HEK293 (cell line): ENCODE data around the gene AKAP6.

Source experiments
- CTCF ChIA-PET: fragments of 350-600 bp; formaldehyde crosslinking; extraction: SDS; loops from one replicate; lab custom pipeline; 2021; ENCODE audit warnings: antibody characterized with exemption; lab: Yijun Ruan, JAX
- POLR2A ChIA-PET: fragments of 300-600 bp; formaldehyde crosslinking; extraction: SDS; loops from one replicate; lab custom pipeline; 2020; ENCODE audit warnings: antibody characterized with exemption, inconsistent platforms; lab: Yijun Ruan, JAX
- H3K27ac ChIP-seq: fragments of 200-500 bp; sonication (Bioruptor generic); 2 replicates; pipeline ENCODE4 v1.5.1; 2014; ENCODE audit warnings: low read depth, low read length, control low read depth, inconsistent platforms; ENCODE audit errors: extremely low read depth
- H3K36me3 ChIP-seq, 2 experiments: fragments of 200-500 bp in 1 of 2; sonication (Bioruptor generic) in 1 of 2; 1 replicate in 1 of 2; 2 replicates in 1 of 2; pipeline ENCODE4 v1.5.1; 2014 to 2017; ENCODE audit warnings: inconsistent platforms in 2 of 2, low read length in 2 of 2; ENCODE audit not compliant: control insufficient read depth in 2 of 2, insufficient read depth in 1 of 2
- H3K4me1 ChIP-seq: fragments of 200-500 bp; sonication (Bioruptor generic); 2 replicates; pipeline ENCODE4 v1.5.1; 2014; ENCODE audit warnings: mild to moderate bottlenecking, low read length, inconsistent platforms; ENCODE audit not compliant: control insufficient read depth, insufficient read depth
- H3K4me3 ChIP-seq: 2 replicates; pipeline ENCODE4 v1.5.1; 2011; ENCODE audit warnings: low read depth, mild to moderate bottlenecking, control low read depth, low read length, moderate library complexity
- H3K9me3 ChIP-seq: fragments of 200-500 bp; sonication (Bioruptor generic); 2 replicates; pipeline ENCODE4 v1.5.1; 2014; ENCODE audit warnings: low read depth, low read length, inconsistent platforms; ENCODE audit not compliant: control insufficient read depth, insufficient read depth
- CTCF ChIP-seq: fragments of 450-650 bp; formaldehyde crosslinking; IDR thresholded peaks from 2 replicates; pipeline ENCODE4 v1.5.1; 2016; ENCODE audit warnings: missing biosample characterization, missing genetic modification characterization
- EGR2 ChIP-seq: fragments of 450-650 bp; formaldehyde crosslinking; IDR thresholded peaks from 2 replicates; pipeline ENCODE4 v1.5.1; 2016; ENCODE audit warnings: low read depth, missing biosample characterization, missing genetic modification characterization
- KLF16 ChIP-seq: fragments of 450-650 bp; formaldehyde crosslinking; IDR thresholded peaks from 2 replicates; pipeline ENCODE4 v1.5.1; 2017; ENCODE audit warnings: missing biosample characterization, missing genetic modification characterization
- SP2 ChIP-seq: fragments of 450-650 bp; formaldehyde crosslinking; IDR thresholded peaks from 2 replicates; pipeline ENCODE4 v1.5.1; 2016; ENCODE audit warnings: missing biosample characterization, missing genetic modification characterization
- YY1 ChIP-seq: fragments of 450-650 bp; formaldehyde crosslinking; IDR thresholded peaks from 2 replicates; pipeline ENCODE4 v1.5.1; 2018; ENCODE audit warnings: missing biosample characterization, missing genetic modification characterization
- ZBTB21 ChIP-seq: fragments of 450-650 bp; formaldehyde crosslinking; IDR thresholded peaks from 2 replicates; pipeline ENCODE4 v1.5.1; 2017; ENCODE audit warnings: missing biosample characterization, missing genetic modification characterization
- ZFP41 ChIP-seq: fragments of 450-650 bp; formaldehyde crosslinking; IDR thresholded peaks from 2 replicates; pipeline ENCODE4 v1.5.1; 2016; ENCODE audit warnings: missing biosample characterization, missing genetic modification characterization, borderline replicate concordance
- ZNF324 ChIP-seq: fragments of 450-650 bp; formaldehyde crosslinking; IDR thresholded peaks from 2 replicates; pipeline ENCODE4 v1.5.1; 2016; ENCODE audit warnings: missing biosample characterization, missing genetic modification characterization
- ZNF341 ChIP-seq: fragments of 450-650 bp; formaldehyde crosslinking; IDR thresholded peaks from 2 replicates; pipeline ENCODE4; 2016; ENCODE audit warnings: low read depth, missing biosample characterization, missing genetic modification characterization
- ZNF501 ChIP-seq: fragments of 450-650 bp; formaldehyde crosslinking; IDR thresholded peaks from 2 replicates; pipeline ENCODE4 v1.5.1; 2016; ENCODE audit warnings: missing biosample characterization, missing genetic modification characterization
- ZNF521 ChIP-seq: fragments of 450-650 bp; formaldehyde crosslinking; IDR thresholded peaks from 2 replicates; pipeline ENCODE4 v1.5.1; 2017; ENCODE audit warnings: missing biosample characterization, mild to moderate bottlenecking, missing genetic modification characterization
- ZNF558 ChIP-seq: fragments of 450-650 bp; formaldehyde crosslinking; IDR thresholded peaks from 2 replicates; pipeline ENCODE4 v1.5.1; 2016; ENCODE audit warnings: missing biosample characterization, missing genetic modification characterization
- ZNF561 ChIP-seq: fragments of 450-650 bp; IDR thresholded peaks from 2 replicates; pipeline ENCODE4 v1.5.1; 2018; ENCODE audit warnings: missing biosample characterization, missing genetic modification characterization, borderline replicate concordance
- ZNF580 ChIP-seq: fragments of 450-650 bp; formaldehyde crosslinking; IDR thresholded peaks from 2 replicates; pipeline ENCODE4 v1.5.1; 2016; ENCODE audit warnings: missing biosample characterization, missing genetic modification characterization
- ZNF747 ChIP-seq: fragments of 450-650 bp; formaldehyde crosslinking; IDR thresholded peaks from 2 replicates; pipeline ENCODE4 v1.5.1; 2016; ENCODE audit warnings: missing biosample characterization, missing genetic modification characterization
- ZSCAN30 ChIP-seq: fragments of 450-650 bp; IDR thresholded peaks from 2 replicates; pipeline ENCODE4 v1.5.1; 2018; ENCODE audit warnings: missing biosample characterization, mild to moderate bottlenecking, missing genetic modification characterization, moderate library complexity
- ZSCAN4 ChIP-seq: fragments of 450-650 bp; formaldehyde crosslinking; IDR thresholded peaks from 2 replicates; pipeline ENCODE4 v1.5.1; 2017; ENCODE audit warnings: missing biosample characterization, missing genetic modification characterization
- TF ChIP-seq, protein P1 (sequence below): sonication (generic); formaldehyde crosslinking; IDR thresholded peaks from 2 replicates; pipeline ENCODE4 v1.8.1; 2022; ENCODE audit warnings: mild to moderate bottlenecking, moderate library complexity, missing genetic modification reagents
- TF ChIP-seq, protein P2 (sequence below): fragments of 450-650 bp; formaldehyde crosslinking; IDR thresholded peaks from 2 replicates; pipeline ENCODE4 v1.5.1; 2016; ENCODE audit warnings: missing biosample characterization, missing genetic modification characterization

Gene AKAP6

DNA sequence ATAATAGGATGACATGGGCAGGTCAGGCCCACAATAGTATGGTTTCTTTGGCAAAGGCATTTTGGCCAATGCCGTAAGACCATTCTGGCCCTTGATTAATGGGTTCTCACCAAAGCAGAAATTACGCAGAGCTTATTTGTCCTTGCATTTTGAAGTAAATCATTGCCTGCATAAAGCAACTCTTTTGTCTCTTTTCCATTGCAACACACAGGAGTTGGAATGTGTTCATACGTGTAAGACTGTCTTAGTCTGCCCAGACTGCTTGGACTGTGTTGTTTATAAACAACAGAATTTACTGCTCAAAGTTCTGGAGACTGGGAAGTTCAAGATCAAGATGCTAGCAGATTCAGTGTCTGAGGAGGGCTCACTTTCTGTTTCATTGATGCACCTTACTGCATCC, 506.8 kb downstream of the AKAP6 start:
- Histone ChIP-seq H3K9me3 (no peaks in the 10 kb centered on the region), H3K27ac (no peak overlapping the region), H3K4me3 (no peak overlapping the region), H3K4me1 (no peaks in the 10 kb centered on the region), H3K36me3 (no peaks in the 10 kb centered on the region)
- CTCF ChIA-PET = no interaction called here
- POLR2A ChIA-PET = no interaction called here
- TF ChIP-seq, protein P1, sequence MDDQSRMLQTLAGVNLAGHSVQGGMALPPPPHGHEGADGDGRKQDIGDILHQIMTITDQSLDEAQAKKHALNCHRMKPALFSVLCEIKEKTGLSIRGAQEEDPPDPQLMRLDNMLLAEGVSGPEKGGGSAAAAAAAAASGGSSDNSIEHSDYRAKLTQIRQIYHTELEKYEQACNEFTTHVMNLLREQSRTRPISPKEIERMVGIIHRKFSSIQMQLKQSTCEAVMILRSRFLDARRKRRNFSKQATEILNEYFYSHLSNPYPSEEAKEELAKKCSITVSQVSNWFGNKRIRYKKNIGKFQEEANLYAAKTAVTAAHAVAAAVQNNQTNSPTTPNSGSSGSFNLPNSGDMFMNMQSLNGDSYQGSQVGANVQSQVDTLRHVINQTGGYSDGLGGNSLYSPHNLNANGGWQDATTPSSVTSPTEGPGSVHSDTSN (CRISPR knock-in tag) = no peak
- TF ChIP-seq SP2 (tag by site-specific recombination) (no peak), ZNF561 (tag by site-specific recombination) (no peak), ZSCAN30 (tag by site-specific recombination) (no peak), KLF16 (tag by site-specific recombination) (no peak), ZNF341 (tag by site-specific recombination) (no peak), ZBTB21 (no peak), ZNF501 (tag by site-specific recombination) (no peak), ZNF521 (tag by site-specific recombination) (no peak), EGR2 (no peak), ZNF747 (tag by site-specific recombination) (no peak), CTCF (tag by site-specific recombination) (no peak), ZNF580 (tag by site-specific recombination) (no peak), ZNF558 (tag by site-specific recombination) (no peak)

GRCh38 chr14:32841698-32842097, 512.6 kb downstream of the AKAP6 start:
- no peak for TF ChIP-seq YY1
- no peak for TF ChIP-seq ZFP41 (tag by site-specific recombination)
- no peak for TF ChIP-seq ZSCAN4 (tag by site-specific recombination)
- TF ChIP-seq, protein P2, sequence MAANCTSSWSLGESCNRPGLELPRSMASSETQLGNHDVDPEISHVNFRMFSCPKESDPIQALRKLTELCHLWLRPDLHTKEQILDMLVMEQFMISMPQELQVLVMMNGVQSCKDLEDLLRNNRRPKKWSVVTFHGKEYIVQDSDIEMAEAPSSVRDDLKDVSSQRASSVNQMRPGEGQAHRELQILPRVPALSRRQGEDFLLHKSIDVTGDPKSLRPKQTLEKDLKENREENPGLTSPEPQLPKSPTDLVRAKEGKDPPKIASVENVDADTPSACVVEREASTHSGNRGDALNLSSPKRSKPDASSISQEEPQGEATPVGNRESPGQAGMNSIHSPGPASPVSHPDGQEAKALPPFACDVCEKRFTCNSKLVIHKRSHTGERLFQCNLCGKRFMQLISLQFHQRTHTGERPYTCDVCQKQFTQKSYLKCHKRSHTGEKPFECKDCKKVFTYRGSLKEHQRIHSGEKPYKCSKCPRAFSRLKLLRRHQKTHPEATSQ = no peak
- no peak for TF ChIP-seq ZNF501 (tag by site-specific recombination)
- no peak for TF ChIP-seq ZNF324
- Histone ChIP-seq H3K9me3 (no peaks in the 10 kb centered on the region), H3K27ac (no peak overlapping the region), H3K36me3 (no peaks in the 10 kb centered on the region), H3K4me1 (no peaks in the 10 kb centered on the region), H3K4me3 (no peak overlapping the region)
- CTCF ChIA-PET = no interaction called here
- POLR2A ChIA-PET = no interaction called here
